ENCODE data around the gene MTR.

MTR gene

DNA sequence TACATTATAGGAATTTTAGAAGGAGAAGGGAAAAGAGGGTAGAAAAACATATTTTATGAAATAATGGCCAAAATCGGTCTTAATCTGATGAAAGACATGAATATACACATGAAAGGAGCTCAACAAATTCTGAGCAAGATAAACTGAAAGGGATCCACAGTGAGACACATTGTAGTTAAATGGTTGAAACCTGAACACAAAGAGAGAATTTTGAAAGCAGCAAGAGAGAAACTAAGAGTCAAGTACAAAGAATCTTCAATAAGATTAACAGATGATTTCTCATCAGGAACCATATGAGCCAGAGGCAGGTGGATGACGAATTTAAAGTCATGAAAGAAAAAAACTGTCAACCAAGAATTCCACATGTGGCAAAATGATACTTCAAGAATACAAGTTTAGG, 15.8 kb upstream of the MTR start:
- no peak for DNase-seq (ENCODE audit: low read depth)

GRCh38 chr1:236785477-236785876, 9.6 kb upstream of the MTR start:
- DNase-seq (ENCODE audit: low read depth), result no peak

GRCh38 chr1:236786453-236786852, 8.6 kb upstream of the MTR start:
- DNase-seq (ENCODE audit: low read depth), result no peak

DNA sequence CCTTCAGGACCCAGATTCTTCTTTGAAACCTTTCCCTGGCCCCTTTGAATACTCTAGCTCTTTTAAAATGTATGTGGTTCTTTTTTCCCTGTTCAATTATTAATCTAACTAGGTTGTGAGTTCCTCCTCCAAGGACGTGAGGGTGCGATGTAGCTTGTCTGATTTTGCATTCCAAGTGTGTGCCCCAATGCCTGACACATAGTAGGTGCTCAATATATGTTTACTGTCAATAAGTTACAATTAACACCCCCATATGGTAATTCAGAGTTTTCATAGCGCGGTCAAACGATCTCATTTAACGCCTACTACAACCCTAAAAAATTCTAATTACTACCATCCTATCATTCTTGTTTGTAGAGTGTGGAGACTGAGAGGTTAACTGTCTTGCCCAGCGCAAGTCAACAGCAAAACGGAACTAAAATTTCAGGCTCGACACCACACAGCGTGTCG, 482 bp upstream of the MTR start:
- no peak for DNase-seq (ENCODE audit: low read depth)

GRCh38 chr1:236795757-236796667, 920 bp downstream of the MTR start:
- DNase-seq (ENCODE audit: low read depth), result no peak

- DNase-seq (ENCODE audit: low read depth), result no peak
These were observed 3.9 kb downstream of the MTR start for GRCh38 chr1:236799001-236799400.

- DNase-seq (ENCODE audit: low read depth), result no peak
These were observed 5.0 kb downstream of the MTR start for GRCh38 chr1:236800002-236800620.

GRCh38 chr1:236800623-236801022, 5.5 kb downstream of the MTR start:
- DNase-seq (ENCODE audit: low read depth), result no peak

- DNase-seq (ENCODE audit: low read depth), result no peak
These were observed 7.2 kb downstream of the MTR start for GRCh38 chr1:236802264-236802663.

- no peak for DNase-seq (ENCODE audit: low read depth)
These were observed 11.5 kb downstream of the MTR start for GRCh38 chr1:236806634-236807033.

DNA sequence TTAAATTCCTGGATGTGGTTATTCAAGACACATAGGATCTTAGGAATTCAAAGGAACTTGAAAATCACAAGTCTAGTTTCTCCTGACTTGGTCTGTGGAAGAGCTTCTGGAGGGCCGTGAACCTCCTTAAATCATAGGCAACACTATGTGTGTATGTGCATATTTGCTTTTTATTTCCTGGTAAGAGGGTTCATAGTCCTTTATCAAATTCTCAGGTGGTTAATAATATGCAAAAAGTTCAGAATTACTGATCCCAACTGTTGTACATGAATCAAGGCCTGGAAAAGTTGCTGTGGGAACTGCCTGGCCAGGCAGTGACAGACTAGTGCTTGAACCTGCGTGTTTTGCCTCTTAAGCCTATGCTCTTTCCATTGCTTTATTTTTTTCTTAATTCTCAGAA, 12.9 kb downstream of the MTR start:
- no peak for DNase-seq (ENCODE audit: low read depth)

- no peak for DNase-seq (ENCODE audit: low read depth)
These were observed 13.6 kb downstream of the MTR start for GRCh38 chr1:236808564-236809130.

GRCh38 chr1:236809148-236809547, 14.1 kb downstream of the MTR start:
- DNase-seq (ENCODE audit: low read depth), result no peak

GRCh38 chr1:236810018-236810417, 14.9 kb downstream of the MTR start:
- no peak for DNase-seq (ENCODE audit: low read depth)

GRCh38 chr1:236812334-236813030, 17.4 kb downstream of the MTR start:
- DNase-seq (ENCODE audit: low read depth), result no peak

GRCh38 chr1:236815941-236816340, 20.8 kb downstream of the MTR start:
- no peak for DNase-seq (ENCODE audit: low read depth)

DNA sequence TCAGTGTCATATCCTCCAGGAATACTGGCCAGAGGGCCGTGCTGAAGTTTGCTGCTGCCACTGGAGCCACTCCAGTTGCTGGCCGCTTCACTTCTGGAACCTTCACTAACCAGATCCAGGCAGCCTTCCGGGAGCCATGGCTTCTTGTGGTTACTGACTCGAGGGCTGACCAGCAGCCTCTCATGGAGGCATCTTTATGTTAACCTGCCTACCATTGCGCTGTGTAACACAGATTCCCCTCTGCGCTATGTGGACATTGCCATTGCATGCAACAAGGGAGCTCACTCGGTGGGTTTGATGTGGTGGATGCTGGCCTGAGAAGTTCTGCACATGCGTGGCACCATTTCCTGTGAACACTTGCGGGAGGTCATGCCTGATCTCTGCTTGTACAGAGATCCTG, 24.8 kb downstream of the MTR start:
- no peak for DNase-seq (ENCODE audit: low read depth)

DNA sequence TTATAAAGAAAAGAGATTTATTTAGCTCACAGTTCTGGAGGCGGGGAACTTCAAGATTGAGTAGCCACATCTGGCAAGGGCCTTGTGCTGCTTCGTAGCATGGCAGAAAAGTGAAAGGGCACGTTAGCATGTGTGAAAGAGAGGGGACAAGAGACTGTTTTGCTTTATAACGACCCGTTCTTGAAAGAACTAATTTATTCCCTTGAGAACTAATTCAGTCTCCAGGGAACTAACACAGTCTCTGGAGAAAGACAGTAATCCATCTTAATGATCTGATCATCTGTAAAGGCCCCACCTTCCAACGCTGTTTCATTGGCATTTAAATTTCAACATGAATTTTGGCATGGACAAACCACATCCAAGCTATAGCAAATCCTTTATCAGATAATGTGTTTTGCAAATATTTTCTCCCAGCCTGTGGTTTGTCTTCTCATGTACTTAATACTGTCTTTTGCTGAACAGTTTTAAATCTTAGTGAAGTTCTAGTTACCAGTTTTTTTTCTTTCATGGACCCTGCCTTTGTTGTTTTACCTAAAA, 26.1 kb downstream of the MTR start:
- DNase-seq (ENCODE audit: low read depth), result no peak

GRCh38 chr1:236823559-236823958, 28.5 kb downstream of the MTR start:
- no peak for DNase-seq (ENCODE audit: low read depth)

DNA sequence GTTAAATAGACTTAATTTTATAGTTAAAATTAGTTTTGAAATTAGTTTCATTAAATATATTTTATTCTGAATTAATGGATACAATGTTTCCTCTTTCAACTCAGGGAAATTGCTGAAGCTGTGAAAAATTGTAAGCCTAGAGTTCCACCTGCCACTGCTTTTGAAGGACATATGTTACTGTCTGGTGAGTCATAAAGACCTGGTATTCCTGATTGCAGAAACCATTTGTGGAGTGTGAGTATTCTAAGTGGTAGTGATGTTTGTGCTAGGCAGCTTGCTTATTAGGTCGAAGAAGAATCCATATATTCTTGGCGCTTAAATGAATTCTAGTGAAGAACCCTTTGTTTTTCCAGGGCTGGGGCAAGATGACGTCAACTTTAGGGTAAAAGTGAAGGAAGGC, 34.0 kb downstream of the MTR start:
- DNase-seq (ENCODE audit: low read depth), result no peak

- no peak for DNase-seq (ENCODE audit: low read depth)
These were observed 35.0 kb downstream of the MTR start for GRCh38 chr1:236830116-236830515.

DNA sequence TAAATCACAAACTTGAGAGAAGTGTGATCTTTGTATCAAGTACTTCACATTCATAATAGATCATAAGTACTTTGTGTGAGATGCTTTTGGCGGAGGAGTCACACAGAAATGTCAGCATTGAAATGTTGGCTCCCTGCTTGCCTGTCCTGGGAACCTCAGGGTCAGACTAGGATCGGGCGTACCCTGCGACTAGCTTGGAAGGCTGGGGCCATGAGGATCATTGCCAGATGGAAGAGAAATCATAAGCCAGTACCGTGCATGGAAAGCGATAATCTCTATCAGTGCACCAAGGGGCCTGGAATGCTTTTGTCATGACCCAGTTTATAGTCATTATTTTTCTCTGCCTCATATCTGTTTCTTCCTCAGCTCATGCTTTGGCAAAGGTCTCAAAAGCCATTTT, 35.5 kb downstream of the MTR start:
- DNase-seq (ENCODE audit: low read depth), result no peak

Data from T follicular helper cell (primary cell).